Measurements from ENCODE around the gene KCNC1.

GRCh38 chr11:17719028-17719937, 15.3 kb upstream of the KCNC1 start, which contains the start of gene MYOD1:
- TF ChIP-seq CTCF (IDR thresholded peaks at IDR 0.05) (no peak), POLR2A (IDR thresholded peaks at IDR 0.05) (no peak)

All from thyroid gland (tissue), 4 donors.